ENCODE data around the gene VSX1.
A peak's percentile ranks its signal among the peaks of the same experiment; 100 is the strongest.

Gene VSX1

GRCh38 chr20:25065625-25066338 is 16.2 kb downstream of the VSX1 start:
- TF ChIP-seq CTCF (IDR thresholded peaks at IDR 0.05; ENCODE audit: borderline replicate concordance, insufficient read depth, low read depth, low read length): peak; percentile 64
- no peak overlapping the region for H3K4me3 ChIP-seq (ENCODE audit: low read depth, low read length)

- H3K4me3 ChIP-seq (ENCODE audit: low read depth, low read length): no peak overlapping the region
- no peak for TF ChIP-seq CTCF (IDR thresholded peaks at IDR 0.05; ENCODE audit: borderline replicate concordance, insufficient read depth, low read depth, low read length)
These were observed 16.8 kb downstream of the VSX1 start for GRCh38 chr20:25065072-25065624.

- no peak overlapping the region for H3K4me3 ChIP-seq (ENCODE audit: low read depth, low read length)
- no peak for TF ChIP-seq CTCF (IDR thresholded peaks at IDR 0.05; ENCODE audit: borderline replicate concordance, insufficient read depth, low read depth, low read length)
These were observed 17.3 kb downstream of the VSX1 start for GRCh38 chr20:25064561-25065071.

GRCh38 chr20:25063981-25064380 is 18.0 kb downstream of the VSX1 start:
- no peak overlapping the region for H3K4me3 ChIP-seq (ENCODE audit: low read depth, low read length)
- no peak for TF ChIP-seq CTCF (IDR thresholded peaks at IDR 0.05; ENCODE audit: borderline replicate concordance, insufficient read depth, low read depth, low read length)

- H3K4me3 ChIP-seq (ENCODE audit: low read depth, low read length): no peak overlapping the region
- TF ChIP-seq CTCF (IDR thresholded peaks at IDR 0.05; ENCODE audit: borderline replicate concordance, insufficient read depth, low read depth, low read length): no peak
These were observed 18.4 kb downstream of the VSX1 start for GRCh38 chr20:25063546-25063945.

- TF ChIP-seq CTCF (IDR thresholded peaks at IDR 0.05; ENCODE audit: borderline replicate concordance, insufficient read depth, low read depth, low read length): no peak
- no peak overlapping the region for H3K4me3 ChIP-seq (ENCODE audit: low read depth, low read length)
These were observed 19.1 kb downstream of the VSX1 start for GRCh38 chr20:25062841-25063240.
